Subcutaneous abdominal adipose tissue (tissue), 5 donors: ENCODE measurements around the gene L2HGDH.

Experiments
- H3K27ac ChIP-seq: one replicate; pipeline ENCODE4 v1.7.0; 2013; ENCODE audit warnings: low read depth, mild to moderate bottlenecking, inconsistent platforms, low read length, moderate library complexity
- H3K27me3 ChIP-seq, 5 donors: one replicate each; pipeline ENCODE4 v1.7.0; 2013; ENCODE audit warnings: low read length in 5 of 5, inconsistent platforms in 1 of 5; ENCODE audit not compliant: control insufficient read depth in 5 of 5, insufficient read depth in 4 of 5
- H3K36me3 ChIP-seq, 5 donors: one replicate each; pipeline ENCODE4 v1.7.0; 2013; ENCODE audit warnings: low read length in 5 of 5; ENCODE audit not compliant: control insufficient read depth in 5 of 5, insufficient read depth in 5 of 5
- H3K4me1 ChIP-seq, 5 donors: one replicate each; pipeline ENCODE4 v1.7.0; 2013; ENCODE audit warnings: low read length in 5 of 5, mild to moderate bottlenecking in 3 of 5, moderate library complexity in 1 of 5; ENCODE audit not compliant: control insufficient read depth in 5 of 5, insufficient read depth in 5 of 5
- H3K4me3 ChIP-seq, 5 donors: one replicate each; pipeline ENCODE4 v1.7.0; 2013; ENCODE audit warnings: low read length in 5 of 5, low read depth in 1 of 5
- H3K9ac ChIP-seq, 5 donors: one replicate each; pipeline ENCODE4 v1.7.0; 2013; ENCODE audit warnings: low read length in 5 of 5, mild to moderate bottlenecking in 4 of 5, moderate library complexity in 3 of 5
- H3K9me3 ChIP-seq, 5 donors: one replicate each; pipeline ENCODE4 v1.7.0; 2013; ENCODE audit warnings: low read length in 5 of 5; ENCODE audit not compliant: control insufficient read depth in 5 of 5
- donor health status: healthy.
- donor health status: healthy.
- donor health status: healthy.
- donor health status: healthy.
- donor health status: healthy.

L2HGDH gene

GRCh38 chr14:50303744-50304471, 8.1 kb downstream of the L2HGDH start:
- peaks cover 0 to 11% (median 4%) of the 10 kb centered on the region in 5 donors for H3K4me1 ChIP-seq
- H3K27me3 ChIP-seq, result no peaks in the 10 kb centered on the region
- no peaks in the 10 kb centered on the region for H3K36me3 ChIP-seq
- no peak overlapping the region for H3K27ac ChIP-seq
- H3K9me3 ChIP-seq, result no peaks in the 10 kb centered on the region
- H3K4me3 ChIP-seq, result no peak overlapping the region
- no peak overlapping the region for H3K9ac ChIP-seq

GRCh38 chr14:50301914-50302313, 10.1 kb downstream of the L2HGDH start:
- no peaks in the 10 kb centered on the region for H3K36me3 ChIP-seq
- H3K9me3 ChIP-seq, result no peaks in the 10 kb centered on the region
- H3K4me1 ChIP-seq, result peaks cover 0 to 11% (median 4%) of the 10 kb centered on the region in 5 donors
- H3K27ac ChIP-seq, result no peak overlapping the region
- no peak overlapping the region for H3K4me3 ChIP-seq
- no peaks in the 10 kb centered on the region for H3K27me3 ChIP-seq
- H3K9ac ChIP-seq, result no peak overlapping the region

GRCh38 chr14:50299585-50299984, 12.4 kb downstream of the L2HGDH start:
- no peak overlapping the region for H3K4me3 ChIP-seq
- H3K36me3 ChIP-seq, result no peaks in the 10 kb centered on the region
- H3K9ac ChIP-seq, result no peak overlapping the region
- no peaks in the 10 kb centered on the region for H3K9me3 ChIP-seq
- peaks cover 0 to 7% (median 4%) of the 10 kb centered on the region in 5 donors for H3K4me1 ChIP-seq
- no peak overlapping the region for H3K27ac ChIP-seq
- no peaks in the 10 kb centered on the region for H3K27me3 ChIP-seq

GRCh38 chr14:50290306-50290705, 21.7 kb downstream of the L2HGDH start:
- Histone ChIP-seq H3K27me3 (no peaks in the 10 kb centered on the region), H3K4me3 (no peak overlapping the region), H3K9me3 (no peaks in the 10 kb centered on the region), H3K4me1 (no peaks in the 10 kb centered on the region), H3K27ac (no peak overlapping the region), H3K9ac (no peak overlapping the region), H3K36me3 (peaks cover 0 to 7% (median 4%) of the 10 kb centered on the region in 5 donors)

GRCh38 chr14:50288146-50288545, 23.9 kb downstream of the L2HGDH start:
- H3K9me3 ChIP-seq, result no peaks in the 10 kb centered on the region
- H3K36me3 ChIP-seq, result peaks cover 0 to 2% (median 0%) of the 10 kb centered on the region in 5 donors
- H3K9ac ChIP-seq, result no peak overlapping the region
- no peaks in the 10 kb centered on the region for H3K4me1 ChIP-seq
- no peaks in the 10 kb centered on the region for H3K27me3 ChIP-seq
- H3K27ac ChIP-seq, result no peak overlapping the region
- no peak overlapping the region for H3K4me3 ChIP-seq

GRCh38 chr14:50285861-50286260, 26.2 kb downstream of the L2HGDH start:
- Histone ChIP-seq H3K9me3 (no peaks in the 10 kb centered on the region), H3K36me3 (peaks cover 0 to 3% (median 0%) of the 10 kb centered on the region in 5 donors), H3K4me3 (no peak overlapping the region), H3K4me1 (no peaks in the 10 kb centered on the region), H3K27ac (no peak overlapping the region), H3K9ac (no peak overlapping the region), H3K27me3 (no peaks in the 10 kb centered on the region)

- H3K4me1 ChIP-seq, result peaks cover 0 to 8% (median 0%) of the 10 kb centered on the region in 5 donors
- no peaks in the 10 kb centered on the region for H3K9me3 ChIP-seq
- no peaks in the 10 kb centered on the region for H3K27me3 ChIP-seq
- H3K36me3 ChIP-seq, result peaks cover 0 to 8% (median 0%) of the 10 kb centered on the region in 5 donors
- H3K27ac ChIP-seq, result no peak overlapping the region
- H3K9ac ChIP-seq, result no peak overlapping the region
- H3K4me3 ChIP-seq, result no peak overlapping the region
Measured at GRCh38 chr14:50272498-50272897, 39.5 kb downstream of the L2HGDH start.

GRCh38 chr14:50270932-50271331, 41.1 kb downstream of the L2HGDH start:
- H3K36me3 ChIP-seq, result peaks cover 0 to 8% (median 0%) of the 10 kb centered on the region in 5 donors
- H3K4me1 ChIP-seq, result no peaks in the 10 kb centered on the region
- H3K27me3 ChIP-seq, result no peaks in the 10 kb centered on the region
- H3K27ac ChIP-seq, result no peak overlapping the region
- no peaks in the 10 kb centered on the region for H3K9me3 ChIP-seq
- no peak overlapping the region for H3K4me3 ChIP-seq
- H3K9ac ChIP-seq, result no peak overlapping the region

GRCh38 chr14:50265029-50265428, 47.0 kb downstream of the L2HGDH start:
- Histone ChIP-seq H3K9me3 (no peaks in the 10 kb centered on the region), H3K27me3 (no peaks in the 10 kb centered on the region), H3K36me3 (peaks cover 0 to 8% (median 2%) of the 10 kb centered on the region in 5 donors), H3K4me3 (no peak overlapping the region), H3K4me1 (no peaks in the 10 kb centered on the region), H3K9ac (no peak overlapping the region), H3K27ac (no peak overlapping the region)

GRCh38 chr14:50263321-50263720, 48.7 kb downstream of the L2HGDH start:
- no peaks in the 10 kb centered on the region for H3K27me3 ChIP-seq
- H3K9ac ChIP-seq, result peak overlapping the region in 1 of 5 donors; percentile 33
- H3K4me3 ChIP-seq, result no peak overlapping the region
- peaks cover 0 to 5% (median 0%) of the 10 kb centered on the region in 5 donors for H3K36me3 ChIP-seq
- H3K27ac ChIP-seq, result no peak overlapping the region
- no peaks in the 10 kb centered on the region for H3K9me3 ChIP-seq
- no peaks in the 10 kb centered on the region for H3K4me1 ChIP-seq
